ENCODE results near the gene KNCN.

Gene KNCN

DNA sequence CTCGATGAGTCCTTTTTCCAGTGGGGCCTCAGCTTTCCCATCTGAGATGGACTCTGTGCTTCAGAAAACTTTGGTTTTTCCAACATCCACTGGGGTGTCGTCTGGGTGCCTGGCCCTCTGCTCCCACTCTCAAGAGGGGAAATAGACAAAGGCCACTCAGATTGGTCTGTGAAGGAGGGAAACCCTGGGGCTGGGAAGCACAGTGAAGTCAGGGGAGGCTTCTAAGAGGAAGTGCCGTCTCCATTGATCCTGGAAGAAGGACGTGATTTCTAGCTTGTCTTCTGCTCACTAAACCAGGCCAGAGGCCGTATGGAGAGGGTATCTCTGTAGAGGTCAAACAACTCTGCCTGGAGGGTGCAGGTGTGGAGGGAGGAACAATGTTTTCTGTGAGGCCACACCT is 5.2 kb downstream of the KNCN start:
- in situ Hi-C loops (cut with HindIII; ENCODE audit: low sequenced_read_pairs), result no loop called here

DNA sequence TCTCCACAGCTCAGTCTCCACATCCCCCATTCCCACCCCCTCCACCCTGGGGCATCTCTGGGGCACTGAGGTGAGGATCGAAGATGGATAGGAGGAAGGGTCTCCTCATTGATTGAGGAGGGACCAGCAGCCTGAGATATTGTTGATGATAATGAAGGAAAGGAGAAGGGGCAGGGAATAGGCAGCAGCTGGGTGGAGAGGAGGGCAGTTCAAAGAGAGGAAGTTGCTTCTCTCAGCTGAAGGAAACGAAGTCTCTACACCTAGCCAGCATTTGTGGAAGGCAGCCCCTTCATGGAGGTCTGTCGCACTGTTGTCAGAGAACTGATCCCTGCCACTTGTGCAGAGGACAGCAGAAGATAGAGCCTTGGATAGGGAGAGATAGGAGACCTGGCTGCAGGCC is 5.7 kb downstream of the KNCN start:
- in situ Hi-C loops (cut with HindIII; ENCODE audit: low sequenced_read_pairs), result no loop called here

DNA sequence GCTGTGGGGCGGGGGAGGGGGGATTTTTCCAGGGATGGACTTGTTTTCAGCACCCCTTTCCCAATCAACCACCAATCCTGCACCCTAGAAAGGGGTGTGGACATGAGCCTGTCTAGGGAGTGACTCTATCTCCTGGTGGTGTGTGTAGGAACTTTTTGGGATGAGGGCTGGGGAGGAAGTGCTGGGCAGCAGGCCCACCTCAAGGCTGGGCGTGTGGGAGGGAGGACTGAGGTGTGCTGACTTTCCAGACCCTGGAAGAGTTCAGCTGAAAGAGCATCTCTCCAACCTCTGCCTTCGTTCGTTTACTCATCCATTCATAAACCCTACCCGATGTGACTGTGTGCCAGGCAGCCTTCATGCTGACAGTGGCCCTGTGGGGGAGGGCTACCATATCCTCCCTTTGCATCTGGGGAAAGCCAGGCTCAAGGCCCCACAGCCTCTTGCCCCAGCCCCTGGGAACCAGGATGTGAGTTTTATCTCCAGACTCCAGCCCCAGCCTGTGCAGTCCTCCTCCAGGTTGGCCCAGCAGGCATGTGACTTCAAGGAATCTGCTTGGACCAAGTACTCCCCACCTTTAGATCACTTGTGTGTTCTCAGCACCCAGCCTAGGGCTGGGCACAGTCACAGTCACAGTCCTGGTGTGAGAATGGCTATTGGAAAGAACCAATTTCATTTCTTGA is 6.7 kb downstream of the KNCN start:
- in situ Hi-C loops (cut with HindIII; ENCODE audit: low sequenced_read_pairs), result no loop called here

DNA sequence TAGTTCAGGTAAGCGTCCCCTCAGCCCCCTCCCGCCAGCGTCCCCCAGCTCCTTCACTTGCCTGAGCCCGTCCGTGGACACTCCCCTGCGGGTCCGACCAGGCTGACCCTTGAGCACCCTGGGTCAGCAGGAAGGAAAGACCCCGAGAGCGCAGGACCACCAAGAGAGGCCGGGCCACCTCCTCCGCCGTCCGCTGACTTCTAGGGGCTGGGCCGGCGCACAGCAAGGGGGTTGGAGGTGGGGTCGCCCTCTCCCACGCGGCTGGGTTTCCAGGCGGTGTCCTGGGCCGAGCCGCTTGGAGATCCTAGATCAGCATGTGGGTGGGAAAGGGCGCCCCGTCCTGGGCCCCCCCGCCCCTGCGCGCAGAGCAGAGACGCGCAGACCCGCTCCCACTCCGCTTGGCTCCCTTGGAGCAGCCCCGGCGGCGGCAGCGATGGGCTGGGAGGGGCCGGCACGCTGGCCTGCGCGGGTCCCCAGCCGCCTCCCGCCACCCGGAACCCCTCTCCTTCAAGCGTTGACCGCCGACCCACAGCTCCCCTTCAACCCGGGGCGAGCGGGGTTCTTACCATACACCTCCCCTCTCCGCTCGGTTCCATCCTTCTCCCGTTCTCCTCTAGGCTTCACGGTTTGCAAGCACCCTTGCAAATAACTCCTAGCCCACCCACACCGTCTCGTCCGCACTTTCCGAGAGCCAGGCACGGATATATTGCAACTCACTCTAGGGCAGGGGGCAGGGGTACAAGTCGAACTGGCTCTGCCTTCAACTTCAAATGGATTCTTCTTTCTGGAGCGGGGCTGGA is 7.5 kb downstream of the KNCN start:
- in situ Hi-C loops (cut with HindIII; ENCODE audit: low sequenced_read_pairs), result no loop called here

DNA sequence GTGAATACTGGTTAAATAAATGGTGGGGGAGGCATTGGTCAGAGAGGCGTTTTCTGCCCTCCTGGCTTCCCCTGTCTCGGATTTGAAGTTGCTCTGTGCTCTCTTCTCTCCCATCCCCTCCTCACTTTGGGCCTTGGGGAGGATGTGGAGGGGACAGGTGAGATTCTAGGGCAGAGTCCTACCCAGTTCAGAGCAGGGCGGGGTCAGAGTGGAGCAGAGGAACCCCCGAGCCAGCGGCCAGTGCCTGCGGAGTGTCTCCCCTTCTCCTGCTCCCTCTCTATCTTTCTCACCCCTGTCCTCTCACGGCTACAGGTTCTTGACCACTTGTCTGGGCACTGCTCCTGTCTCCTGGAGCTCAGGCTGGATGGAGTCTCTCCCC is 8.1 kb downstream of the KNCN start:
- in situ Hi-C loops (cut with HindIII; ENCODE audit: low sequenced_read_pairs), result no loop called here

DNA sequence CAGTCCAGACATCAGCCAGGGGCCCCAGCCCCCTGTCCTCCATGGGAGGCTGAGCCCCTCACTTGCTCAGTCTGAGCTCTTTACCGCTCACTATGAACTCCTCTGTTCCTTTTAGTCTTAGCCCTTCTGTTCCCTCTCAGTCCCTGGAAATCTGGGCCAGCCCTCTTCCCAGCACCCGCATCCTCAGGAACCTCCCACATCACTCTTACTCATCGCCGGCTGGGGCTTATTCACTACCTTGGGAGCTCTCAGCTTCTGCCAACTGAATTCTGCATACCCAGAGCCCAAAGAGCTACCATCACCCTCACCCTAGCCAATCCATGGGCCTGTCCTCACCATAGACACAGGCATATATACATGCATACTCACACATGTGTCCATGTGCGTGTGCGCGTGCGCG is 11.5 kb downstream of the KNCN start:
- in situ Hi-C loops (cut with HindIII; ENCODE audit: low sequenced_read_pairs), result loop anchor here (5.0 kb wide), 1 partner anchor 108 kb away; no protein-coding TSS in a partner anchor

DNA sequence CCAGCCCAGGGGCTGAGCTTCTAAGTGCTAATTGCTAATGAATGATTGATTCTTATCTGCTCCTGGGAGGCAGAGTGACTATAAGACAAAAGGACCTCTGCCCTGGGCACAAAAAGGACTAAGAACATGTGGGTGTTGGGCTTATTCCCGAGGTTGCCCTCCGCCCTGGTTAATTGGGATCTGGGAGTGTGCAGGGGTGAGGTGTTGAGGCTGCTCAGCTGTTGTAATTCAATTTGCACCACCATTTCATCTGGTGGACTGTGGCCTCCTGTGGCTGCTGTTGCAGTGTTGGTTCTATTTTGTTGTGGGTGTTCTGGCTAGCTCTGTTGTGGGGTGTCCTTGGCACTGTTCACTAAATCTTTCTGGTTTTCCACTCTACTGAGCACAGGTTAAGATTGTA is 13.3 kb downstream of the KNCN start:
- in situ Hi-C loops (cut with HindIII; ENCODE audit: low sequenced_read_pairs), result loop anchor here (5.0 kb wide), 1 partner anchor 106 kb away; no protein-coding TSS in a partner anchor

DNA sequence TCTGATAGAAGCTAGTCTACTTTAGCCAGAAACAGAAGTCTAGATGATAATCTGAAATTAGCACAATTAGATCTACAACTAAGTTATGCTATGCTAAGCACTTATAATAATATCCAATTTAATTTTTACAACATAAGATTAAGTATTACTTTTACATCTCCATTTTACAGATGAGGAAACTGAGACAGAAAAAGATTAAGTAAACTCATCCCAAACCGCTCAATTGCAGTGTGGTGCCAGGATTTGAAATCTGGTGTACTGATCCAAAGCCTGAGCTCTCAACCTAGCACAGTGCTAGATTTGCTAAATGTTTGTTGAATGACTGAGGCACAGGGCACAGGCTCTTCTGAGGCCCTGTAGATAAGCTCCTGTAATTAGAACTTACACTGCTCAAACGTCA is 13.8 kb downstream of the KNCN start:
- in situ Hi-C loops (cut with HindIII; ENCODE audit: low sequenced_read_pairs), result loop anchor here (5.0 kb wide), 1 partner anchor 105 kb away; no protein-coding TSS in a partner anchor

DNA sequence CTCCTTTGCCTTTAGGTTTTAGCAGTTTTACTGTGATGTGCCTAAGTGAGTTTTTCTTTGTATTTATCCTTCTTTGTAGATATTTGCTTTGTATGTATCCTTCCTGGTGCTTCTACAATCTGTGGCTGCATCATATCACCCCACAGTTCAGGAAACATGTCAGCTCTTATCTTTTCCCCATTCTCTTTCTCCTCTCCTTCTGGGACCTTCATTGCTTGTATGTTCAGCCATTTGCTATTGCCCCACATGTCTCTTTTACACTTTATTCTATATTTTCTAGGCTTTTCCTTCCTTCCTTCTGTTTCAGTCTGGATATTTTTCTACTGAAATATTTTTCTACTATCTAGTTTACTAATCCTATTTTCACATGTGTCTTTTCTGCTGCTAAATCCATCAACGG is 14.9 kb downstream of the KNCN start:
- in situ Hi-C loops (cut with HindIII; ENCODE audit: low sequenced_read_pairs), result loop anchor here (5.0 kb wide), 1 partner anchor 104 kb away; no protein-coding TSS in a partner anchor

DNA sequence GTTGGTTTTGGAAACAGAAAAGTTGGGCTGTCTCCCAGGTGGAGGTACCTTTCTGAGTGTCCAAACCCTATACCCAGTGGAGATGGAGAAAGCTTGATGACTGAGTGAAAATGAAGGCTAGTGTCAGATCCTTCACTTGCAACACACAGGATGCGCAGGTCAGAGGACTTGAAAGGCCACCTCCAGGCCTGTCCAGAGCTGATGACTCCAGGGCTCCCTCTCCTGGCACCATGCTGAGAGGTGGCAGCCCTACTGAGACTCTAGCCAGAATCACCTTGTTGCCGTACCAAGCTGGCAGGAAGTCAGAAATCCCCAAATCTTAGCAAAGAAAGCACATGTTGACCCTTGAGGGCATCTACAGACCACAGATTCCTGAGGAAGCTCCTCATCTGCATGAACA is 16.4 kb downstream of the KNCN start:
- in situ Hi-C loops (cut with HindIII; ENCODE audit: low sequenced_read_pairs), result loop anchor here (5.0 kb wide), 1 partner anchor 103 kb away; no protein-coding TSS in a partner anchor

DNA sequence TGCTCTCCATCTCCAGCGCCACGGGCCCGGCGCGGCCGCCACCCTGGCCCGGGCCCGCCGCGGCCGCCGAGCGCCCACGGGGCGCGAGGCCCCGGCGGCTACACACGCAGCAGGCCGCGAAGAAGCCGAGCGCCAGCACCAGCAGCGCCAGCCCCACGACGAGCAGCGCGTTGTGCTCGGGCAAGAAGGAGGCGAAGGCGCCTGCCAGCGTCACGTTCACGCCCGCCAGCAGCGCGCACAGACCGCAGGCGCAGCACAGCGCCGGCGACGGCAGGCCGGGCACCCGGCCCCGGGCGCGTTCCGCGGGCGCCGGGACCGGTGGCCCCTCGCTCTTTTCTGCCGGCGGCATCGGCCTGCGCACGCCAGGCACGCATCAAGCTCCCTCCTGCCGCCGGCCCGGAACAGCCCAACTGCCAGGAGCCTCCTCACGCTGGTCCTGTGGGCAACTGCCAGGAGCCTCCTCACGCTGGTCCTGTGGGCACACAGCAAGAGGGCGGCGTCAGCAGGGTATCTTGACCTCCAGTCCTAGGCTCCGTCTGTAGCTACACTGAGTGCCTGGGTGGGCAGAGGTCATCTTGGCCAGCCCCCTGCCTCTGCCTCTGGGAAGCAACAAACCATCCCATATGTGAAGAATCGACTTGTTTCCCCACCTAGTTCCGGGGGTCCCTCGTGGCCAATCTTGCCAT is 18.1 kb downstream of the KNCN start:
- in situ Hi-C loops (cut with HindIII; ENCODE audit: low sequenced_read_pairs), result no loop called here

DNA sequence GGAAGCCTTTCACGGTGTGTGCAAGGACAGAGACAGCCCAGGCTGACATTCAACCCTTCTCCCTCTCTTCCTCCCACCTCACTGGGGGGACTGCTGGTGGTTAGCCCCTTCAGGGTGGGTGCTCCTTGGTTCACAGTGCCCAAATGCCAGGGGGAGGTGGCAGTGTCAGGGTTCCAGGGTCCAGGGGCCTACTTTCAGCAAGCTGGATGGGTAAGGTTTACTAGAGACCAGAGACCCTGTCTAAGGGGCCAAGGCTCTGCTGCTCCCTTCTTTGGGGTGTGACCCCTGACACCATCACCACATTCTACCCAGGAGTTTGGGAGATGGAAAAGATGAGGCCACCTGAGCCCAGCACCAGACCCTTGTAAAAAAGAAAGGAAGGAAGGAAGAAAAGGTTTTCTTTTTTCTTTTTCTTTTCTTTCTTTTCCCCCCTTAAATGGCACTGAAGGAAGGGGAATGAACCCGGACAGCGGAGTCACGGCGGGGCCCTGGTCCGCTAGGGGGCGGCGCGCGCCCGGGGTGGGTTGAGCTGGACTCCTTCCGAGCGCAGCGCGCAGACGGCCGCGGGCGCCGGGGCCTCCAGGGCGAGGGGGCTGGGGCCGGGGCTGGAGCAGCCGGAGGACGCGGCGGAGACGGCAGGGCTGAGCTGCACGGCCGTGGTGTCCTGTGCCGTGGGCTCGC is 18.8 kb downstream of the KNCN start:
- in situ Hi-C loops (cut with HindIII; ENCODE audit: low sequenced_read_pairs), result no loop called here

DNA sequence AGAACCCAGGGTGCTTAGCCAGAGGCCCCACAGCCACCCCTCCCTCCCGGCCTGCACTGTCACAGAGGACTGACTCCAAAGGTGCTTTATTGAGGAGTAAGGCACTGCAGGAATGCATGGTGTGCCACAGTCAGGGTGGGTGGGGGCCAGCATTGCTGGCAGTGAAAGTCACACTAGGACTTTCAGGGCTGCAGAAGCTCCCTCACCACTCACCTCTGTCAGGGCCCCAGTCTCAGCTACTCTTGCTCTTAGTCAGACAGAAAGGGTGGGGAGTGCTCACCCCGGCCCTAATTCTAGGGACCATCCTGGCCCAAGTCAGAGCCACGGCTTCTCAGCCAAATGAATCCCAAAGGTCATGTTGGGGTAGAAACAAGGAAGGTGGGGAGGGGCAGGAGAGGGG is 19.4 kb downstream of the KNCN start:
- in situ Hi-C loops (cut with HindIII; ENCODE audit: low sequenced_read_pairs), result no loop called here

DNA sequence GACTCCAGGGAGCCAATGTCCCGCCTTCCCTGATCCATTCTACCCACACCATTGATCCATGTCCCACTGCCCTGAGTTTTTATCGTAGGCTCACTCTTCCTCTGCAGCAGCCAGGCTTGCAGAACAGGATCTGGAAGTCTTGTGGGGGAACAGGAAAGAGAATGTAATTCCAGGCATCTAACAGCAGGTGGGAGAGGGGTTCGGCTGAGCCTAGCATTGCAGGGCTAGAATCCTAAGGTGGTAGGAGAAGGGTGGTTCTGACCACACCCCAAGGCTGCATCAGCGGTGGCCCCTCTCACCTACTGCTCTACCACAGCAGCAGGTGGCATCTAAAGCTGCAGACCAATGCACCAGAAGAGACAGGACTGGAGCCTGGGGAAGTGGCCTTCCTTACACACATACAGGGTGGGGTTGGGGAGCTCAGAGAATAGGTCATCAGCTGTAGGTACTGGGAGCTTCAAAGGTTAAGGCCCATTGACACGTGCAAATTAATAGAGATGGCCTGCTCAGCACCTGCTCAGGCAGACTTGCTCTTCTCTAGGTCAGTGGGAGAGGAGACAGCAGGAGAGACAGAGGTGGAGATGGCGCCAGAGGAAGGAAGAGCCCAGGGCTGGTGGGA is 20.5 kb downstream of the KNCN start:
- in situ Hi-C loops (cut with HindIII; ENCODE audit: low sequenced_read_pairs), result no loop called here

DNA sequence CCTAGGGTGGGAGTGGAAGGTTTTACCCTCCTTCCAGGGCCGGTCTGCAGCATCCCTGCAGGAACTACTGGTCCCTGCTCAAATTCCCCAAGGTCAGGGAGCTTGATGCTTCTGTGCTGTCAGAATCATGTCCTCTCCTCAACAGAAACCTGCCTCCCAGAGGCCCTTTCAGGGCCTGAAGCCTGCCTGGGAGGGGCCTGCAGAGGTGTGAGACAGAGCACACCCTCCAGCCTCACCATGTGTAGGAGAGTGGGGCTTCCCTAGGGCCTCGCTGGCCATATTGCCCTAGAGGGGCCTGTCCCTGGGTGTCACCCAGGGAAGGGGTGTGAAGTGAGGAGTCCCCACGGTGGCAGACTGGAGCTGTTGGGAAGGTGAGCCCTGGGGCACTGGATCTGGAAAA is 21.1 kb downstream of the KNCN start:
- in situ Hi-C loops (cut with HindIII; ENCODE audit: low sequenced_read_pairs), result no loop called here

DNA sequence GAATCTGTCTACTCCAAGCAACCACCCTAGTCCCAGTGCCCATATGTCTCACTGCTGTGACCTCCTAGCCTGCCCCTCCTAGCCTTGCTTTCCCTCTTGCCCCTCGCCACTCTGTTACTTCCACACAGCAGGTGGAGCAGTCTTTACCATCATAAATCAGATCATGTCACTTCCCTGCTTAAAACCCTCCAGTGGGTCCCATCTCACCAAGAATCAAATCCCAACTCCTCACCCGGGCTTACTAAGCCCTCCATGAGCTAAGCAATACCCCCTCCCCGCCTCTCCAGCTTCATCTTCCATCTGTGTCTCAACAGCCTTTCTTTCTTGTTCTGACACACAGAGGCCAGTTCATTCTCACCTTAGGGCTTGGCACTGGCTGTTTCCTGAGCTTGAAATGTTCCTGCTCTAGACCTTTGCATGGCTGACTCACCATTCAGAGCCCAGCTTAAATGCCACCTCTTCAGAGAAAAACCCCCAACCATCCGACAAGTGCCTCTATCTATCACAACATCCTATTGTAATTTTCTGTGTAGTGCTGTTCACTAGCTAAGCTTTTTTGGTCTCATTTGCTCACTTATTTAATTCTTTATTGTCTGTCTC is 22.3 kb downstream of the KNCN start:
- in situ Hi-C loops (cut with HindIII; ENCODE audit: low sequenced_read_pairs), result no loop called here

DNA sequence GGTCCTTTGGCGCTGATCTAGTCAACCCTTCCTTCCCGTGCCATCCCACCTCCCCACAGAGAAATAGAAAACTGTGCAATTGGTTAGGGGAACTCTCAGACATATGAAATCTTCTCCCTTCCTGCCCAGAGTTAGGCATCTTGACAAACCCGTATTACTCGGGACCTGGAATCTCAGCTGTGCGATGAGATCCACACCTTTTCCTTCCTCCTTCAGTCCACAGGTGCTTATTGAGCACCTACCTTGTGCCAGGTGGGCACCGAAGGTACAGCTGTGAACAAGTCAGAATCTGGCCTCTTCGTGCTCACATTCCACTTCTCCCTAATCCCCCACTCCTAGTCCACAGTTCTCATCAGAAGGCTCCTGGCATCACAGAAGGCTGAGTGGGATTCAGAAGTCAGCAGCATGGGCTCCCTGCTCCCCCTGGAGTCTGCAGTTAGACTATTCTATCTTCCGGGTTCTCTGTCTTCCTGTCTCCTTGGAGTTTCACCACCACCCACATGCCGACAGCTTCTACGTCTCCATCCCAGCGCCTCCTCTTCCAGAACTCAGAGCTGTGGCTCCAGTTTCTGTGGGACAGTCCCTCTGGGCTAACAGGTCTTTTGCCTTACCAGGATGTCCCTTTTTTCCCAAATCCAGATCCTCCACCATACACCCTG is 23.0 kb downstream of the KNCN start:
- in situ Hi-C loops (cut with HindIII; ENCODE audit: low sequenced_read_pairs), result no loop called here

DNA sequence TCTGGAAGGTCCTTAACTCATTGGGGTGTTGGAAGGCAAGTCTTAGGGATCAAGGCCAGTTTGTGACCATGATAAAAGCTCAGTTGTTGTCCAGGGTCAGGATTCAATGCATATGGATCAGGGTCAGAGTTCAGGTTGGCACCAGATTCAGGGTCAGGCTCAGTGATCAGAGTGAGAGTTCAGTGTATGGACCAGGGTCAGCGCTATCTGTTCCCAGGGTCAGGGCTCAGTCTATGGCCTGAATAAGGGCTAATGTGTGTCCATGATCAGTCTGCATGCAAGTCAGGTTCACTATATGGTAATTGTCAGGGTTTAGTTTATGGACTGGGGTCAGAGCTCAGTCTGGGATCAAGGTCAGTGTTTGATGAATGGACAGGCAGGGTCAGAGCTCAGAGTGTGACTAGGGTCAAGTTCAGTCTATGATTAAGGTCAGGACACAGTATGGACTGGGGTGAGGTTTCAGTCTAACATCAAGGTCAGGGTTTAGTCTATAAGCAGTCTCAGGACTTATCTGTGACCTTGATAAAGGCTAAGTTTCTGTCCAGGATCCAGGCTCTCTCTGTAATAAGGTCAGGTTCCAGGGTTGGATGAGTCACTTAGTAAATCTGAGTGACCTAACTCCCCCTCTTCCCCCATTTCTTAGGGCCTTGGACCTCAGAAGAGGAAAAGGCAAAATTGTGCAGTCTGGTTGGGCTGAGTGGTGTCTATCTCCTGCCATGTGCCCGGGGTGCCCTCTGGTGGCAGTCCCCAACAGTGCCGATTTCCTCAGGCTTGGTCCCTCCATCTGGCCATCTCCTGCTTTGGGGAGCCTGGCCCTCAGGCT is 23.8 kb downstream of the KNCN start:
- in situ Hi-C loops (cut with HindIII; ENCODE audit: low sequenced_read_pairs), result no loop called here

All from endothelial cell of hepatic sinusoid (primary cell).